ENCODE measurements around the gene ABCB9. TPM values are rescaled to one million over a fixed set of nuclear protein-coding genes. Genes with fewer than 3 reads are reported as not detected.

ABCB9 gene
- total RNA-seq, 6 experiments from 2014 or later: 9.2 to 11.1 (median 10.0) TPM

GRCh38 chr12:122896662-122897061 is 69.6 kb downstream of the ABCB9 start:
- no peak for DNase-seq
- peak overlapping the region; percentile 92 for H3K27ac Mint-ChIP-seq
- H3K9me3 Mint-ChIP-seq: peaks cover 6% of the 10 kb centered on the region
- H3K27me3 Mint-ChIP-seq (ENCODE audit: insufficient read depth): peaks cover 7% of the 10 kb centered on the region
- TF ChIP-seq, protein P1, sequence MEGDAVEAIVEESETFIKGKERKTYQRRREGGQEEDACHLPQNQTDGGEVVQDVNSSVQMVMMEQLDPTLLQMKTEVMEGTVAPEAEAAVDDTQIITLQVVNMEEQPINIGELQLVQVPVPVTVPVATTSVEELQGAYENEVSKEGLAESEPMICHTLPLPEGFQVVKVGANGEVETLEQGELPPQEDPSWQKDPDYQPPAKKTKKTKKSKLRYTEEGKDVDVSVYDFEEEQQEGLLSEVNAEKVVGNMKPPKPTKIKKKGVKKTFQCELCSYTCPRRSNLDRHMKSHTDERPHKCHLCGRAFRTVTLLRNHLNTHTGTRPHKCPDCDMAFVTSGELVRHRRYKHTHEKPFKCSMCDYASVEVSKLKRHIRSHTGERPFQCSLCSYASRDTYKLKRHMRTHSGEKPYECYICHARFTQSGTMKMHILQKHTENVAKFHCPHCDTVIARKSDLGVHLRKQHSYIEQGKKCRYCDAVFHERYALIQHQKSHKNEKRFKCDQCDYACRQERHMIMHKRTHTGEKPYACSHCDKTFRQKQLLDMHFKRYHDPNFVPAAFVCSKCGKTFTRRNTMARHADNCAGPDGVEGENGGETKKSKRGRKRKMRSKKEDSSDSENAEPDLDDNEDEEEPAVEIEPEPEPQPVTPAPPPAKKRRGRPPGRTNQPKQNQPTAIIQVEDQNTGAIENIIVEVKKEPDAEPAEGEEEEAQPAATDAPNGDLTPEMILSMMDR (IDR thresholded peaks at IDR 0.05): no peak
- peak overlapping the region; percentile 96 for H3K4me3 Mint-ChIP-seq
- peaks cover 62% of the 10 kb centered on the region for H3K4me1 Mint-ChIP-seq (ENCODE audit: low read depth)
- H3K36me3 Mint-ChIP-seq (ENCODE audit: low read depth): peaks cover 6% of the 10 kb centered on the region

GRCh38 chr12:122895704-122896636 is 70.3 kb downstream of the ABCB9 start, which contains the start of gene VPS37B:
VPS37B (minus strand) TSS chr12:122896124; CDS start chr12:122896062, 62 bp downstream.
- H3K27ac Mint-ChIP-seq: peak within 1 kb of the TSS; percentile 92
- DNase-seq: peak; percentile 80
- TF ChIP-seq, protein P1 (IDR thresholded peaks at IDR 0.05): no peak
- peaks cover 6% of the 10 kb centered on the region for H3K36me3 Mint-ChIP-seq (ENCODE audit: low read depth)
- H3K4me3 Mint-ChIP-seq: peak within 1 kb of the TSS; percentile 96
- H3K27me3 Mint-ChIP-seq (ENCODE audit: insufficient read depth): peaks cover 4% of the 10 kb centered on the region
- H3K9me3 Mint-ChIP-seq: peaks cover 6% of the 10 kb centered on the region
- peaks cover 68% of the 10 kb centered on the region for H3K4me1 Mint-ChIP-seq (ENCODE audit: low read depth)

GRCh38 chr12:122895320-122895703 is 71.0 kb downstream of the ABCB9 start:
- DNase-seq: no peak
- Mint-ChIP-seq H3K27me3 (ENCODE audit: insufficient read depth) (peaks cover 4% of the 10 kb centered on the region), H3K4me1 (ENCODE audit: low read depth) (peaks cover 75% of the 10 kb centered on the region), H3K4me3 (peak overlapping the region; percentile 96), H3K9me3 (peaks cover 6% of the 10 kb centered on the region), H3K36me3 (ENCODE audit: low read depth) (peaks cover 6% of the 10 kb centered on the region), H3K27ac (peak overlapping the region; percentile 92)
- TF ChIP-seq, protein P1 (IDR thresholded peaks at IDR 0.05): no peak

DNA sequence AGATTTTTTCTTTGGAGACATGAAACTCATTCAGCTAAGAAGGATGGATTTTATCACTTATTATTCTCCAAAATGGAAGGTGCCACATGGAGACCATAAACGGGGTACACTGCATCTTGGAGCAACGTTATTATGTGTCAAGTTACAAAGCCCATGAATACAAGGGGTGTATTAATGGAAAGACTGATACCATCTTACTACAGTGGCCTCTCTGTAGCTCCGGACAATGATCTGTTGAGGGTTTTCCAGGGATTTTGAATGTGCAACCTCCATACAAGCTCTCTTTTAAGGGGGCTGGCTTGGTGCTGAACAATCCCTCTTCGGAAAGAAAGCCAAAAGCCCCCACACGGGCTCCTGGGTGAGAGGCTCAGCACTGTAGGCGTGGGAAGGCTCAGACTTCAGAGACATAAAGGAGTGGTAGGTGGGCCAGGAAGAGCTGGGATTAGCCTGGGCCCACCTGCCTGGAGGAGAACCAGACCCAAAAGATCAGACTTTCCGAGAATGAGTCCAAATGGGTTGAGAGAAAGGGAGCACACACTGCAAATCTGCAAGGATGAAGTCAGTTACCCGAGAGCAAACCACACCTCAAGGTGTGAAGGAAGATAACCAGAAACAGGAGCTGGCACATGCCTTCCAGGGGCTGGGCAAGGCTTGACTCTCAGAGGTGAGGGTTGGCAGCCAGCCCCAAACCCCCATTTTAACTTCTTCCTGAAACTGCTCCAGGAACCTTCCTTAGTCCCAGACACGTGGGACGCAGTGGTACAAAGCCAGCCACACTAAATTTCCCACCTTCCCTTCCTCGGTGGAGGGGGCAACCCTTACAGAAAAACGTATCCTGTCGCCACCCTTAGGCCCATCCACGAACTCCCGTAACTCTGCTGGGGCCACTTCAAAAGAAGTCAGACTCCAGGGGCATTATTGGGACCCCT is 71.8 kb downstream of the ABCB9 start:
- H3K36me3 Mint-ChIP-seq (ENCODE audit: low read depth): peaks cover 6% of the 10 kb centered on the region
- peak overlapping the region; percentile 92 for H3K27ac Mint-ChIP-seq
- peaks cover 80% of the 10 kb centered on the region for H3K4me1 Mint-ChIP-seq (ENCODE audit: low read depth)
- H3K27me3 Mint-ChIP-seq (ENCODE audit: insufficient read depth): peaks cover 4% of the 10 kb centered on the region
- TF ChIP-seq, protein P1 (IDR thresholded peaks at IDR 0.05): no peak
- H3K9me3 Mint-ChIP-seq: peaks cover 6% of the 10 kb centered on the region
- peak overlapping the region; percentile 96 for H3K4me3 Mint-ChIP-seq
- no peak for DNase-seq

Measured in HFFc6 (cell line).